Activated CD4-positive, CD25-positive, alpha-beta regulatory T cell (primary cell): ENCODE measurements around the gene RPL10.

Experiments used
- DNase-seq, 4 experiments: peaks; one replicate each; lab custom pipeline; 2025; lab: John Stamatoyannopoulos, UW

The RPL10 gene

GRCh38 chrX:154397888-154398667, at the start of gene RPL10:
TSS of gene RPL10 (plus strand) at chrX:154398377. CDS start at chrX:154398520, 143 bp downstream.
- peak; percentile 66 to 80 (median 74) for DNase-seq

- DNase-seq, result no peak
These were observed 49.4 kb upstream of the RPL10 start for GRCh38 chrX:154348646-154349358.

DNA sequence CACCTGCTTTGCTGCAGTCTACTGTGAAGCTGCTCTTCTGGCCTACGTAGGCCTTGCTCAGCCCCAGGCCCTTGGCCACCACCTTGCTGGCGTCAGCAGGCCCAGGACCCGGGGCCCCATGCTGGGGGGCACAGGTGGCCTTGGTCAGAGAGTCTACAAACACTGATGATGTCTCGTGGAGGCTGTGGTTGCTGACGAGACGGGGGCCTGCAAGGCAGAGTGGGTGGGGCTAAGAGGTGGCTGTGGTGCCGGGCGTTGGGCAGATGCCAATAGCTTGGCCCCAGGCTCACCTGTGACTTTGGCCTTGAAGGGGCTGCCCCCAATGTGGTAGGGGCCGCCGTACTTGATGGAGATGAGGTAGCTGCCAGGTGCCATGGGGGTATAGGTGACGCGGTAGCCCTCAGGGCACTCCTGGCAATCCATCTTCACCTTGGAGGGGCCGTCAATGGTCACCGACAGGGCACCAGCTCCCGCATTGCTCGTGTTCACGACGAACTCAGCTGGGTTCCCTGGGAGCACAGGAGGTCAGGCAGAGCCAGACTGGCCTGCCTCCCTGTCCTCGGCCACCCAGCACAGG, 48.7 kb upstream of the RPL10 start:
- DNase-seq, result no peak

DNA sequence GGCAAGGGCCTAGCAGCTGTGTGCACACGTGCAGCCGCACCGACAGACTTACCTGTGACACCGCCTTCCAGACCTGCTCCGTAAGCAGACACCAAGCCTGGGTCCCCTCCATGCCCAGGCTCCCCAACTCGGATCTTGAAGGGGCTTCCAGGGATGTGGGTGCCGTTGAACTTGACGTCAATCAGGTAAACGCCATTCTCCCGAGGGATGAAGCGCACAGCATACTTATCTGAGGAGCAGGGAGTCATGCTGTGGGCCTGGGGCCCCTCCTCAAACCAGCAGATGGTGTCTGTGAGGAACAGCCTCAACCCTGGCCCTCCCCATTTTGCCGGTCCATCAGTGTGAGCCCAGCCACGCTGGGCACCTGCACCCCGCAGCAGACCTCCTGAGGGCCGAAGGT, 48.2 kb upstream of the RPL10 start:
- no peak for DNase-seq

DNA sequence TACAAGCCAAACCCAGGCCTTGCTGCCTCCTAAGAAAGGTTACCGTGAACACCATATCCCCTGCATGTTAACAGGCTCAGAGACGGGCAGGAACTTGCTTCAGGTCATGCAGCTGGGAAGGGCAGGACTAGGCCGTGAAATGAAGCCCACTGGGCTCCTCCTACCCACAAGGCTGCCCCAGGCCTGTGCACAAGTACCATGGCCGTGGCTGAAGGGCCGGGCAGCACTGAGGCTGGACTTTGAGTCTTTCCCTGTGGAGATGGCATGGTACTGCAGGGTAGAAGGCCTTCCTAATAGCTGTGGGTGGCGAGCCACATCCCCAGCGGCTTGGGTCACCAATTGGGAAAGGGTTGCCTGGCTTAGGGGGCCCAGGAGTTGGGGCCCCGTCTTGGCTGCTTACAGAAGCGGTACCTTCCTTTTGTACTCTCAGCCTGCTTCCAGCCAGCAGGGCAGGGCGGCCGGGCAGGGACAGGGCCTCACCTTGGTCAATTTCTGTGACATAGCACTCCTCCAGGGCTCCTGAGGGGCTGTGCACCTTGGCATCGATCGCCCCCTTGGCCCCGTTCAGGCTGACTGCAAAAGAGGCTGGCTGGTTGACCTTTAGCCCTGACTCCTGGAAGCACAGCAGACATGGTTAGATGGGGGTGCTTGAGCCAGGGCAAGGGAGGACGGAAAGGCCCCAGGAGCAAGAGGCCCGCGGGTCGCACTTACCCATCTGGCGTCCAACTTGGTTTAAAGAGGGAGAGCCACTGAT, 47.6 kb upstream of the RPL10 start:
- no peak for DNase-seq

- peak in 2 of 4 experiments; percentile 16 to 37 for DNase-seq
These were observed 46.8 kb upstream of the RPL10 start for GRCh38 chrX:154351183-154352011.

GRCh38 chrX:154352012-154352401, 46.2 kb upstream of the RPL10 start:
- DNase-seq, result no peak

DNA sequence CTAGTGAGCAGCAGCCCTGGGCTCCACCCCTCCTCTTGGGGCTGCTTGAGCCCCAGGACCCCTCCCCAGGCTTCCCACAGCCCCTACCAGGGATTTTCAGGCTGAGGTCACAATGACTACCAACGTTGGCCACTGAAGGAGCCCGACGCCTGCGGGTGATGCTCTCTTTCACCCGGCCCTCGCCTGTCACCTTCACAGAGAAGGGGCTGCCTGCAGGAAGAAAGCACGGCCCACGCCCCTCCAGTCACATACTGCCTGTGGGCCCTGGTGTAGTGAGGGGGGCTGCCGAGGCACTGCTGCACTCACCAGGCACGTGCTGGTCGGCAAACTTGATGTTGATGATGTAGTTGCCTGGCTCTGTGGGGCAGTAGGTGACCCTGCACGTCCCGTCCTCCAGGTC, 45.7 kb upstream of the RPL10 start:
- DNase-seq, result no peak

- no peak for DNase-seq
These were observed 44.9 kb upstream of the RPL10 start for GRCh38 chrX:154353172-154353843.

DNA sequence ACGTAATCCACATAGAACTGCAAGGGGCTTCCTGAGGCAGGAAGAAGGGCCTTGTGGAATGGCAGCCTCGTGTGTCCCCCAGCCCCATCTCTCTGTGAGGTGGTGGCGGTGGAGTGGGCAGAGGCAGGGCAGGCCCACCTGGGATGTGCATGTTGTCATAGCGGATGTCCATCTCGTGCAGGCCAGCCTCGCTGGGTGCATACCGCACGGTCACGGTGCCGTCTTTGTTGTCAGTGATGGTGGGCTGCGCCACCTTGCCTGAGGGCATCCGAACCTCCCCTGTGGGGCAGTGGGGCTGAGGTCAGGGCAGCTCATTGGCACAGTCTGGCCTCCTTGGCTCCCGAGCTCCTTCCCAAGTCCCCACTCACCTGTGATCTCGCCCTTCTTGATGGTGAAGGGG, 44.2 kb upstream of the RPL10 start:
- DNase-seq, result no peak

- no peak for DNase-seq
These were observed 43.7 kb upstream of the RPL10 start for GRCh38 chrX:154354516-154354915.

- no peak for DNase-seq
These were observed 42.9 kb upstream of the RPL10 start for GRCh38 chrX:154355094-154355775.

GRCh38 chrX:154355776-154356140, 42.4 kb upstream of the RPL10 start:
- DNase-seq, result no peak

DNA sequence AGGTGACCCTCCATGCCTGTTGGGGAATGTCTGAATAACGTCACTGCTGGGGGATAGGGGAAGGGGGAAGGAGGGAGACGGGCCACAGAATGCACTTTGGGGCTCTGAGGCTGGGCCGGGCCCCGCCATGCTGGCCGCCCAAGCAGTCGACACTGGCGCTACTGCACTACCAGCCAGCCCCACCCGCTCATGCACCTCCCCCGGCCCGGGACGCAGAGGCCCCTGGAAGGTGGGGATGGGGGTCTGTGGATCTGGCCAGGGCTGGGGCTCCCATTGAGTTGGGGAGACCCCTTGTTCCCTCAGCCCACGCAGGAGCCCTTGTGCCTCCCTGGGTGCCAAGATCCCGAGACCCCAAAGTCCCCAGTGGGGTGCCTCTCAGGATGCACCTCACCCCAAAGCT, 41.6 kb upstream of the RPL10 start:
- no peak for DNase-seq

DNA sequence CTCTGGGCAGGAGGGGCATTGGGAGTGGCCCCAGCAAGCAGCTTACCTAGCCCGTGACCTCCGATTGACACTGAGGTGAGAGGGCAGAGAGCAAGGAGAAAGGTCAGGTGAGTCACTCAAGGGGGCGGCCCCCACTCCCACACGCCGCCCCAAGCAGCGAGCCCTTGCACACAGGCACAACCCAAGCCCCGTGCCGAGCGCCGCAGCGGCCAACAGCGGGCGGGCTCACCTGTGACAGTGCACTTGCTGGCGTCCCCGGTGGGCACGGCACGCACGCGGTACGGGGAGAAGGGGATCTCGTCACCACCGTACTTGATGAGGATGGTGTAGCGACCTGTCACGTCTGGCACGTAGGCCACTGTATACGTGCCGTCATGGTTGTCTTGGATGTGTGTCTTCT, 41.0 kb upstream of the RPL10 start:
- DNase-seq, result no peak

DNA sequence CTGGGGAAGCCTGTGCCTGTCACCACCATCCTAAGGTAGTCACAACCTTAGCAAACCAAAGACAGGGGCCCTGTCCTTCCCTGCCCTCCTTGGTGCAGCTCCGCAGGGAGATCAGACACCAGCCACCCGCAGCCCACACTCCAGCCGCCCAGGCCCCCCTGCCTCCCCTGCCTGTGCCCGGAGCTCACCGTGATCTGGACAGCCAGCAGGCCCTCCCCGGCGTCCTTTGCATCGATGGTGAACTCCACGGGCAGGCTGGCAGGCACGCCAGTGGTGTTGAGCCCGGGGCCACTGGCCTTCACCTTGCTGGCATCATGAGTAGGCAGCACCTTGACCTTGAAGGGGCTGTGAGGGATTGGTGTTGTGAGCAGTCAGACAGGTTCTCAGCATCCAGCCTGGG, 40.2 kb upstream of the RPL10 start:
- DNase-seq, result no peak

- no peak for DNase-seq
These were observed 39.3 kb upstream of the RPL10 start for GRCh38 chrX:154358829-154359228.

DNA sequence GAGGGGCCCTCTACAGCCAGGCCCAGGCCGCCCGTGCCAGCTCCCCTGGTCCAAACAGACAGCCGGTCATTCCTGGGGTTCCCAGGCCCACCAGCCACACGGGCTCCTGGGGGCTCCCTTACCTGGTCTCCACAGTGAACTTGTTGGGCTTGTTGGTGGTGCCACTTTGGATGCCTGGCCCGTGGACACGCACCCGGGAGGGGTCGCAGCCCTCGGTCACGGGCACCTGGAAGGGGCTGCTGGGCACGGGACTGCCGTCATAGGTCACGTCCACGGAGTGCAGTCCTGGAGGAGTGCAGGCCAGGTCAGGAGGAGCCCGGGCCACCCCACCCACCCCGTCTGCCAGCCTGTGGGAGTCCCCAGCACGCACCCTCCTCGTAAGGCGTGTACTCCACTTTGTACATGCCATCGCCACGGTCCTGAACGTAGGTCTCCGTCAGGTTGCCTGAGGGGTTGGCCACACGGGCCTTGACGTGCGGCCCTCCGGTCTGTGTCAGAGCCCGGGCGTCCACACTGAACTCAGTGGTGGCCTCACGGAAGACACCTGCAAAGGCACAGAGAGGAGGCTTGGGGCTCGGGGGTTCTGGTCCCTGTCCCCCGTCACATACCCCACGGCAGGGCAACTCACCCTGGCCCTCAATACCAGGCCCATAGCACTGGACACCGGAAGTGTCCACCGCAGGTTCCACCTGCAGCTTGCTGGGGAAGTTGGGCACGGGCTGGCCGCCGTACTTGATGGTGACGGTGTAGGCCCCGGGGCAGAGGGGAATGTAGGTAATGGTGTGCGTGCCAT, 38.6 kb upstream of the RPL10 start:
- no peak for DNase-seq

DNA sequence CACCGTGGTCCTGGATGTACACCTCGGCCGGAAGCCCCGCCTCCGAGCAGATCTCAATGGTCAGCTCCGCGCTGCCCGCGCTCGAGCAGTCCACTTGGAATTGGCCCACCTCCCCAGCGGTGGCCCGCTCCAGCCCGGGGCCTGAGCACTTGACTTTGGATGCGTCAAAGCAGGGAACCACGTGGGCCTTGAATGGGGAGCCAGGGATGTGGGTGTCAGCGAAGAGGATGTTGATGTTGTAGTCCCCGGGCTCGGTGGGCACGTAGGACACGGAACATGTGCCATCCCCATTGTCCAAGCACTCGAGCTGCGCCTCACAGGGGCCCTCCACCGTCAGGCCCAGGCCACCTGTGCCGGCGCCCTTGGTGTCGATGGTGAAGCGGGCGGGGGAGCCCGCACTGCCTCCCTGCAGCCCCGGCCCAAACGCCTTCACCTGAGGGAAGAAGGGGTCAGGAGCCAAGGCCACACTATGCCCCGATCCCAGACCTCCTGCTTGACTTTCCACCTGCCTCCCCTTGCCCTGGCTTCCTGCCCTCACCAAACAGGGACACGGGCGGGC, 37.9 kb upstream of the RPL10 start:
- no peak for DNase-seq
